Keratinocyte (primary cell): ENCODE data around the gene TIMM10.

Source experiments
- CTCF ChIP-seq, 3 experiments: IDR thresholded peaks in 1 of 3; conservative IDR thresholded peaks in 1 of 3; optimal IDR thresholded peaks in 1 of 3; 2 replicates in 2 of 3; 3 replicates in 1 of 3; pipeline versions ENCODE3 to v1.5.1; 2011; ENCODE audit warnings: low read length in 3 of 3, mild to moderate bottlenecking in 3 of 3, moderate library complexity in 2 of 3, control low read depth in 1 of 3, inconsistent platforms in 1 of 3; ENCODE audit not compliant: insufficient read depth in 2 of 3; ENCODE audit errors: extremely low read depth in 1 of 3
- EZH2 ChIP-seq: IDR thresholded peaks from one replicate; pipeline ENCODE4 v1.6.1; 2012; ENCODE audit warnings: inconsistent platforms, mild to moderate bottlenecking, low read length, moderate library complexity

GRCh38 chr11:57552479-57552878, 21.9 kb upstream of the TIMM10 start:
- no peak for TF ChIP-seq CTCF (optimal IDR thresholded peaks at IDR 0.05 in 1 of 3, IDR thresholded peaks at IDR 0.05 in 1 of 3, conservative IDR thresholded peaks at IDR 0.05 in 1 of 3; ENCODE audit: extremely low read depth in 1 of 3, insufficient read depth in 2 of 3, low read length in 3 of 3)
- no peak for TF ChIP-seq EZH2
